ENCODE results near the gene OTX1. TPM values are rescaled to one million over a fixed set of nuclear protein-coding genes. Genes with fewer than 3 reads are reported as not detected.
A peak's percentile ranks its signal among the peaks of the same experiment; 100 is the strongest.

Gene OTX1
- 0.14 and 0.66 TPM in 2 replicates for total RNA-seq
- polyA plus RNA-seq, result 0.36 TPM in 1 of 2 replicates, not detected in the other

DNA sequence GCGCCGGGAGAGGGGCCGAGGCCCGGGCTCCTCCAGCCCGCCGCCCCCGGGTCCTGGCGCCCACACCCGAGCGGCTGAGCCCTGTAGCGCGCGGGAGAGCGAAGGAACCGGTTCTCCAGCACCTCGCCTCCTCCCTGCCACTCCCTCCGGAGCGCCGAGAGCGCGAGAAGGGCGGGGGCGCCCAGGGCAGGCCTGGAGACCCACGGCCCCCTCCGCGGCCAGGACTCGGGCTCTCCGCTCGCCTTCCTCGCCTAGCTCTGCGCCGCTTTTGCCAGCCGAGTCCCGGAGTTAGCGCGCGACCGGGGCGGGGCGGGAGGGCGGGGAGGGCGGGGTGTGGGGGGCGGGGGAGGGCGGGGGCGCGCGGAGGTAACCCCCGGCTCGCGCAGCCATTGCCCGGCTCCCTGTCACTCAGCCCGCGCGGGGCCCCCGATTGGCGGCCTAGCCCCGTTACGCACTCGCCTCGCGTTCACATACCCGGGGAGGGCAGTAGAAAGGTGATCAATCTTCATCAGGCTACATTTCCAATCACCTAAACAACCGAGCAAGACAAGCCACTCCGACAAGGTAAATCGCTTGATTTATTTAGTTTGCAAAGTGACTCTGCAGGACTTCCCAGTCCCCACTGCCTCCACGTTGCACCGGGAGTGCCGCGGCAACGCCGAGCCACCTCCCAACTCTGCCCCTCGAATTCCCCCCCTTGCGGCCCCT, at the start of gene OTX1:
OTX1 (plus strand) TSS at position 497 of the 708 bp plus-strand sequence. CDS start 2,161 bp downstream, outside the sequence.
- TF ChIP-seq, protein P1, sequence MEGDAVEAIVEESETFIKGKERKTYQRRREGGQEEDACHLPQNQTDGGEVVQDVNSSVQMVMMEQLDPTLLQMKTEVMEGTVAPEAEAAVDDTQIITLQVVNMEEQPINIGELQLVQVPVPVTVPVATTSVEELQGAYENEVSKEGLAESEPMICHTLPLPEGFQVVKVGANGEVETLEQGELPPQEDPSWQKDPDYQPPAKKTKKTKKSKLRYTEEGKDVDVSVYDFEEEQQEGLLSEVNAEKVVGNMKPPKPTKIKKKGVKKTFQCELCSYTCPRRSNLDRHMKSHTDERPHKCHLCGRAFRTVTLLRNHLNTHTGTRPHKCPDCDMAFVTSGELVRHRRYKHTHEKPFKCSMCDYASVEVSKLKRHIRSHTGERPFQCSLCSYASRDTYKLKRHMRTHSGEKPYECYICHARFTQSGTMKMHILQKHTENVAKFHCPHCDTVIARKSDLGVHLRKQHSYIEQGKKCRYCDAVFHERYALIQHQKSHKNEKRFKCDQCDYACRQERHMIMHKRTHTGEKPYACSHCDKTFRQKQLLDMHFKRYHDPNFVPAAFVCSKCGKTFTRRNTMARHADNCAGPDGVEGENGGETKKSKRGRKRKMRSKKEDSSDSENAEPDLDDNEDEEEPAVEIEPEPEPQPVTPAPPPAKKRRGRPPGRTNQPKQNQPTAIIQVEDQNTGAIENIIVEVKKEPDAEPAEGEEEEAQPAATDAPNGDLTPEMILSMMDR (IDR thresholded peaks at IDR 0.05; ENCODE audit: low read depth, low read length), result no peak
- Histone ChIP-seq H3K9me3 (ENCODE audit: low read depth) (no peaks in the 10 kb centered on the region), H3K27ac (no peak within 1 kb of the TSS), H3K4me3 (peak within 1 kb of the TSS; percentile 60), H3K27me3 (peaks cover 100% of the 10 kb centered on the region), H3K4me1 (ENCODE audit: low read depth) (no peaks in the 10 kb centered on the region), H3K36me3 (no peaks in the 10 kb centered on the region)
- peak in 1 of 2 donors; percentile 78 for DNase-seq (ENCODE audit: low read depth in 1 of 2, low spot score in 1 of 2)

DNA sequence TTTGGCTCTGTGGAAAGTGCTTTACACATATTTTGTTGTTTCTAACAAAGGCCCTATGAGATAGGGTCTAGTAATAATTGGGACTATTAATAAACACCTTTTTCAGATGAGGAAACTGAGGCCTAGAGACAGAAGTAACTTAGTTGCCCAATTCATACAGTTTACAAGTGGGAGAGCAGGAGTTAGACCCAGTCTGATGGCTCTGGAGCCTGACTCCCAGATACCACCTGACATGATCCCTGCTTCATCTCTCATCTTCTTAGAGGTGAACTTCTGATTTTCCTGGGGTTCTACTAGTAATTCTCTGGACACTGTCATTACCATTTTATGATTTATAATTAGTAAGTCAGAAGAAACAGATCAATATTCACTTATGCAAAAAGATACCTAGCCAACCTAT, 49.1 kb upstream of the OTX1 start:
- Histone ChIP-seq H3K27me3 (no peaks in the 10 kb centered on the region), H3K9me3 (ENCODE audit: low read depth) (no peaks in the 10 kb centered on the region), H3K4me1 (ENCODE audit: low read depth) (no peaks in the 10 kb centered on the region), H3K4me3 (no peak overlapping the region), H3K27ac (no peak overlapping the region), H3K36me3 (peaks cover 8% of the 10 kb centered on the region)
- DNase-seq (ENCODE audit: low read depth in 1 of 2, low spot score in 1 of 2), result no peak
- TF ChIP-seq, protein P1 (IDR thresholded peaks at IDR 0.05; ENCODE audit: low read depth, low read length), result no peak

DNA sequence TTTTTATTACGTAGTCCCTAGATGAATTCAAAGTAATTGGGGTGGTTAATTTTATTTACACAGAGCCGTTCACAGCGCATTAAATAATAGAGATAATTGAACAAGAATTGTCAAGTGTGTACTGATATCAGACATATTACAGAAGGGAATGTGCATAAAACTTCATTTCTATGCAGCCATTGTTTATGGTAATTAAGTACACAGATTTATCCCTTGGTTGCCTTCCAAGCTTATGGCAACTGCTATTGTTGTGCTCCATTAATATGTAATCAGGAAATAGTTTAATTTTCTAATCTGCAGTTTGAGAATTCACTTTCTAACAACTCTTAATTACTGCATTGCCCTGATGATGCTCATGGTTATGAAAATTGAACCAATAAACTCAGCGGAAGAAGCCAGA, 47.3 kb upstream of the OTX1 start:
- Histone ChIP-seq H3K36me3 (peaks cover 8% of the 10 kb centered on the region), H3K4me1 (ENCODE audit: low read depth) (peaks cover 6% of the 10 kb centered on the region), H3K27ac (no peak overlapping the region), H3K4me3 (no peak overlapping the region), H3K9me3 (ENCODE audit: low read depth) (no peaks in the 10 kb centered on the region), H3K27me3 (no peaks in the 10 kb centered on the region)
- no peak for DNase-seq (ENCODE audit: low read depth in 1 of 2, low spot score in 1 of 2)
- TF ChIP-seq, protein P1 (IDR thresholded peaks at IDR 0.05; ENCODE audit: low read depth, low read length), result no peak

DNA sequence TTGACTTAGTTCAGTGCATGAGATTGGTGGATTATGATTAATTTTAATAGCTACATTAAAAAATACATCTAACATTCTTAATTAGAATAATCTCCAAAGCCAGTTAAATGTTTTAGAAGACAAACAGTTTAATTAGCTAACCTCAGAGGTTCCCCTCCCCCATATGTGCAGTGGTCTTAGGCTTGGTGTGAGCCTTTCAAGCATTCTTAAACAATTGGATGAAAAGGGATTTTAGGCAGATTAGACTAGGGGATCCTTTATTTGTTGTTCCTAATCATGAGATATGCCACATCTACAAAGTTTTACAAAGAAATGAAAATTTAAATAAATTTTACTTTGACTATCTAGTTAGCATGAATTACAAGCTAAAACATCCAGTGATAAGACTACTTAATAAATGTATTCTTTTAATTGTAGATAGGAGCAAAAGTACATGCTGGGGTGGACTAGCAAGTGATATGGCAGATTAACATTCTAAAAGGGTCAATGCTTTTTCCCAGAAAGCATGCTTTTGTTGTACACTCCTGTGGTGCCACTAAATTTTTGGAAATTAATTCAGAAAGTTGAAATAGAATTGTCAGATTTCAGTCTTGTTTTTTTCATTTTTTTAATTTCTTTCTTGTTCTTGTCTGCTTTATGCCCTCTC, 42.7 kb upstream of the OTX1 start:
- peaks cover 27% of the 10 kb centered on the region for H3K4me1 ChIP-seq (ENCODE audit: low read depth)
- no peak overlapping the region for H3K27ac ChIP-seq
- no peak overlapping the region for H3K4me3 ChIP-seq
- no peak for DNase-seq (ENCODE audit: low read depth in 1 of 2, low spot score in 1 of 2)
- TF ChIP-seq, protein P1 (IDR thresholded peaks at IDR 0.05; ENCODE audit: low read depth, low read length), result no peak
- H3K27me3 ChIP-seq, result no peaks in the 10 kb centered on the region
- no peaks in the 10 kb centered on the region for H3K9me3 ChIP-seq (ENCODE audit: low read depth)
- H3K36me3 ChIP-seq, result no peaks in the 10 kb centered on the region

DNA sequence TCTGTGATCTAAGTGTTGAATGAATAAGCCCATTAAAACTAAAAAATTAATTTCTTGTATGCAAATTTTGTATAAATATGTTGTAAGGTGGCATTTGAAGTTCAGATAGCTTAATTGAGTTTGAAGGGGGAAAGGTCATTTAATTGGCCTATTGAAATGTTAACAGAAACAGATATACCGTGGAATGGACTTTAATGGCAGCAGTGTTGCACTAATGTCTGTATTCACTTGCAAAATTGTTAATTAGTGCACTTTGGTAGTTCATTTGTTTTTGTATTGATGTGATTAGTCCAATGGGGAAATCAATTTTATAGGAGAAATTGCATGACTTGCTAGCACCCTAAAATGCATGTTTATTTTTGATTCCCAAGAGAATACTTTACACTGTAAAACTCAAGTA, 41.8 kb upstream of the OTX1 start:
- H3K27me3 ChIP-seq, result no peaks in the 10 kb centered on the region
- TF ChIP-seq, protein P1 (IDR thresholded peaks at IDR 0.05; ENCODE audit: low read depth, low read length), result no peak
- H3K27ac ChIP-seq, result peak overlapping the region; percentile 48
- H3K4me3 ChIP-seq, result no peak overlapping the region
- no peak for DNase-seq (ENCODE audit: low read depth in 1 of 2, low spot score in 1 of 2)
- H3K36me3 ChIP-seq, result no peaks in the 10 kb centered on the region
- H3K9me3 ChIP-seq (ENCODE audit: low read depth), result no peaks in the 10 kb centered on the region
- peaks cover 27% of the 10 kb centered on the region for H3K4me1 ChIP-seq (ENCODE audit: low read depth)
